Left ventricle myocardium superior (tissue), 1 donor: ENCODE data around the gene DMBT1. TPM values are rescaled to one million over a fixed set of nuclear protein-coding genes. Genes with fewer than 3 reads are reported as not detected.
A peak's percentile ranks its signal among the peaks of the same experiment; 100 is the strongest.

Source experiments
- ATAC-seq: fragments of 200-7000 bp; cut with Tn5 transposase; one replicate; pipeline ENCODE4 v1.9.1; 2020; ENCODE audit warnings: mild to moderate bottlenecking, moderate library complexity
- DNase-seq: peaks from one replicate; pipeline ENCODE4 v3.0.0-alpha.2; 2020
- intact Hi-C: fragments of 100-400 bp; cut with micrococcal nuclease; formaldehyde crosslinking; loops from one replicate; pipeline ENCODE4 v1.11.0; 2022
- long read RNA-seq: library from polyadenylated mRNA; unstranded; transcript quantifications from one replicate; pipeline ENCODE4 v2.0.0, GENCODE V29; 2021
- total RNA-seq: library from RNA; stranded (reverse); fragmentation: NEBNext Ultra II Directional; extraction: Animal tissue kit (Norgen Biotek cat#: 25700); gene quantifications from one replicate; pipeline ENCODE4 v1.2.1, GENCODE V29; 2021
- donor health status: DM: no; HTN: yes; CAD: no; lungs with severe emphysema.

Gene DMBT1
- total RNA-seq, result 0.05 TPM
- long read RNA-seq, result 0 reads

DNA sequence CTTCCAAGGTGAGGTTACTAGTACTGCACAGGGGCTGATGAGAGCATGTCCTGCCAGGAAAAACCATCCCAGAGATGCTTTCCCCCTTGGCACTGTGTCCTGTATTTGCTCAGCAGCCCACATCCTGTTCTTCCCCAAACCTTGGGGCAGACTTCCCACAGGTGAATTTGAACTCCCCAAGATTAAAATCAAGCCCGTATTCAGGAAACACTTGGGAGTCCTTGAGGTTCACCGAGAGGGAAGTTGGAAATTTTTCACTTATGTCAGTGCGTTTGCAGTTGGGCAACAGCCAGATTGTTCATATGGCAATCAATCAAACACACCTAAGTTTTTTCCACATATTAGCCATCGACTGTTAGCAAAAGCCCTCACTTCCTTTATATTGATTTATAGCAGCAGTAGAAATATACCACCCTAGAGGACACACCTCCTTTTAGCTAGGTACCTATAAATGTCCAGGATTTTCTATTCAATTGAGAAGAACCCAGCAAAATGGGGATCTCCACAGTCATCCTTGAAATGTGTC lies at the start of gene DMBT1:
Gene DMBT1 (plus strand): TSS at position 476 of the 526 bp plus-strand sequence. CDS start 17 bp downstream, at position 493.
- intact Hi-C loops, result loop anchor here (10.0 kb wide), 1 partner anchor 266 kb away; no protein-coding TSS in a partner anchor
- DNase-seq (no peak), ATAC-seq (no peak)

DNA sequence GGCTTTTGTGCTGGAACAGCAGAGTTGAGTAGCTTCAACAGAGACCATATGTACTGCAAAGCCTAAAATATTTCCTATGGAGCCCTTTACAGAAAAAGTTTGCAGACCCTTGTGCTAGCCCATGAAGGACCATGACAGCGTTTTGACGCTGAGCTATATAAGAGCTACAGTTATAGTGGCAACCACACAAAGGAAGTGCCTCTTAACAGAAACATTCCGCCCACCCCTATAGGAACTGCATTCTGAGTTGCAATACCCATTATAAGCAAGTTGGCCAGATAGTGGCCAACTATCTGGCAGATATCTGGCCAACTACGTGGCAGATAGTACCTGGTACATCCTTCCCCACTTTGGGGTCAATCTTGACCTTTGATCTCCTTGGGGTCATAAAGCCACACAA lies 47.5 kb upstream of the DMBT1 start:
- intact Hi-C loops, result no loop called here
- no peak for ATAC-seq
- no peak for DNase-seq

DNA sequence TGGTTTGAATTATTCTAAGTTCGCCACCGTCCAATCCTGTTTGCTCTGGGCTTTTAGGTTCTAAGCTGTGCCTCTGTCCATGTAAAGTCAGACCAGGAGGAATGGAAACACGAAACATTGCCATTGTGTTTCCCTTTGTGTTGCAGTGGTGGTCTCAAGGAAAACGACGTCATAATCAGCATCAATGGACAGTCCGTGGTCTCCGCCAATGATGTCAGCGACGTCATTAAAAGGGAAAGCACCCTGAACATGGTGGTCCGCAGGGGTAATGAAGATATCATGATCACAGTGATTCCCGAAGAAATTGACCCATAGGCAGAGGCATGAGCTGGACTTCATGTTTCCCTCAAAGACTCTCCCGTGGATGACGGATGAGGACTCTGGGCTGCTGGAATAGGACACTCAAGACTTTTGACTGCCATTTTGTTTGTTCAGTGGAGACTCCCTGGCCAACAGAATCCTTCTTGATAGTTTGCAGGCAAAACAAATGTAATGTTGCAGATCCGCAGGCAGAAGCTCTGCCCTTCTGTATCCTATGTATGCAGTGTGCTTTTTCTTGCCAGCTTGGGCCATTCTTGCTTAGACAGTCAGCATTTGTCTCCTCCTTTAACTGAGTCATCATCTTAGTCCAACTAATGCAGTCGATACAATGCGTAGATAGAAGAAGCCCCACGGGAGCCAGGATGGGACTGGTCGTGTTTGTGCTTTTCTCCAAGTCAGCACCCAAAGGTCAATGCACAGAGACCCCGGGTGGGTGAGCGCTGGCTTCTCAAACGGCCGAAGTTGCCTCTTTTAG lies 46.3 kb upstream of the DMBT1 start:
- intact Hi-C loops, result no loop called here
- DNase-seq (no peak), ATAC-seq (no peak)

DNA sequence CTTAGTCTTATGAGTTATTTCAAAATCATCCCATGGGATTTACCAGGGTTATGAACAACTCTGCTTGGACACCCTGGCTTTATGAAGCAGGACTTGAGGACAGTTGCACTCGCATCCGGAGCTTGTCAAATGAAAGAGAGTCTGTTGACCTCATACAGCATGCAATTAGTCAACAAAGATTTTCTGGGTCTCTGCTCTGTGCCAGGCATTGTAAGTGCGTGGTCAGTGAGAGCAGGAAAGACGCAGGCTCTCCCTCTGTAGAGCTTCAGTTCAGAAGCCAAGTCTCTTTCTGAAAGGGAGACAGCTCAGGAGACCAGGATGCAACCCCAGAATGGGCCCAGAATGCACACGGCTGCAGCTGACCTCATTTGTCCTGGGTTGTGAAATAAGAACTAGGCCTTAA lies 45.5 kb upstream of the DMBT1 start:
- intact Hi-C loops, result no loop called here
- ATAC-seq (peak; percentile 87), DNase-seq (peak; percentile 52)

DNA sequence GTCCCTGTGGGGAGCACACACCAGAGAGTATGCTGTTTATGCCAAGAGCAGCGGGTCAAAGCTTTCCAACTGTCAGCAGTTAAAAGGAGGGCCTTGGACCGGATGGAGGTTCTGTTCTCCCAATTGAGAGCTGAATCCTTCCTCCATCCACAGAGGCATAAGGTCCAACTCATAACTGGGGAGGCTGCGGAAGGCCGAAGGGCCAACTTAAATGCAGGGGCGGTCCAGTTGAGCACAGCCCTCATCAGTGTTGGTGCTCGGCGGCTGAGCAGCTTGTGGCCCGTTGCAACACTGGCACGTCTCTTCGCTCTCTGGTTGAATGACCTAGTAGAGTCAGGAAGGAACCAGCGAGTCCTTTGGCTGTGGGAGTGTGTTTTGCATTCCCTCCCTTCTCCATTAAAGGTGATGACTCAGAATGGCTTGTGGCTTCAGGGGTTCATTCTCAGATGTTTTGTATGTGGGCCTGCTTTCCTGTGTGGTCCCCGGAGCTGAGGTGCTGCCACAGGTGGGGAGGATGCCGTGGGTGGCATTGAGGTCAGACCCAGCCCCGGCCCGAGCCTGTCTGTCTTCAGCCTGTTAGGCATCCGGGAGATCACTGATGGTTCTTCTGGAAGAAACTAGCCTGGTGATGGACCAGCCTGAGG lies 44.8 kb upstream of the DMBT1 start:
- intact Hi-C loops, result no loop called here
- peak; percentile 84 for ATAC-seq

DNA sequence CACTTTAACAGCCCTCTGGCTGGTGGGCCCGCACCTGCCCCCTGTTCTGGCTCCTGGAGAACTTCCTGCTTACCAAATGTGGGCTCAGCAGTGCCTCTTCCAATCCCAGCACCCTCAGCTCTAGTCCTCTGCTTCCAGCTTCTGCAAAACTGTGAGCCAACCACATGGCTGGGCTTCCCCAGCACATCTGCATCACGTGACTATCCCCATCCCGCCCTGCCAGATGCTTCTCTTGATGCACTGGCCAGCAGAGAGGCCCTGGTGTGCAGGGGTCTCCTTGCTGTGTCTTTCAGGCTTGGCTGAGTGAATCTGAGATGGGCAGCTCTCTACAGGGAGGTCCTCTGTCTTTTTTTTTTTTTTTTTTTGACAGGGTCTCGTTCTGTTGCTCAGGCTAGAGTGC lies 43.8 kb upstream of the DMBT1 start:
- DNase-seq (no peak), ATAC-seq (no peak)
- intact Hi-C loops, result no loop called here

More for the DNA sequence above, 44.8 kb upstream of the DMBT1 start:
- DNase-seq, result peak; percentile 56

DNA sequence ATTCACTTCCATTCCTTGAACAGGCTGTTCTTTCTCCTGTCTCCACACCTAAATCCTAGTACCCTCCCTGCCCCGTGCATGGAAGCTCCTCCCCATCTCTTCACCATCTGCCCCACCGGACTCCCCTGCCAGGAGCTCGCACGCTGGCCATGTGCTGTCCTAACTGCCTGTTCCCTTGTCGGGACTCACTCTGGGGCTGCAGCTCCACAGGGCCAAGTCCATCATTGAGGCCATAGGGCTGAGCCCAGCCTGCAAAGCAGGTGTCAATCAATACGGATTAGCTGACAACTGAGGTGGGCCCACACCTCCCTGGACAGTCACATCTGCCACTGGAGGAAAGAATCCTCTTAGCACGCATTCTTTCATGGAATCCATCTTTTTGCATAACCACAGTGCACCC lies 41.4 kb upstream of the DMBT1 start:
- intact Hi-C loops, result no loop called here
- no peak for DNase-seq

DNA sequence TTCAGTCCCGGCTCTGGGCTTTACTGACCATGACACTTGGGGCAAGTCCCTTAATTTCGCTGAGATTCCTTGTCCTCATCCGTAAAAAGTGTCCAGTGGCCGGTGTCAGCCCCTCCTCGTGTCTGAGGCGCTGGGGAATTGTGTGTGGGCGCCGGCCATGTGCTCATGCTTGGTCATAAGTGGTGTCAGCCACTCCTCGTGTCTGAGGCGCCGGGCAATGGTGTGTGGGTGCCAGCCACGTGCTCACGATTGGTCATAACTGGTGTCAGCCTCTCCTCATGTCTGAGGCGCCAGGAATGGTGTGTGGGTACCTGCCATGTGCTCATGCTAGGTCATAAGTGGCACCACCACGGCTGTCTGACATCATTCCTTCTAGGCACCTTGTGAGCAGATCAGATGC lies 40.7 kb upstream of the DMBT1 start:
- ATAC-seq, result no peak
- intact Hi-C loops, result no loop called here

More for the DNA sequence above, 41.4 kb upstream of the DMBT1 start:
- no peak for ATAC-seq

DNA sequence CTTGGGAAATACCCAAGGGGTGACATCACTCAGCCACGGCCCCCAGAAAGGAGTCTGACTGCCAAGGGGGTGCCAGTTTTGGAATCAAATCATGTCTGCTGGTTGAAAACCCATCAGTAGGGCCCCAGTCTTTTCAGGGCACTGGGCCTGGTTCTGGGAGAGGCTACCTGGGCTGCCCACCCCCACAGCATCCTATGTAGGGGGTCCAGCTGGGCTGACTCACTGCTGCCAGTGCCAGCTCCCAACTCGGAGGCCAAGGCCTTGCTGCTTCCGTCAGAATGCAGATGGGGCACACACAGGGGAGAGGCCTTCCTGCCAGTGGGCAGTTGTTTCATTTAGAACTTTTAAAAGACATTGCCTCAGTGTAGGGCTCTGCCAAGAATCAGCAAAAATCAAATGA lies 39.5 kb upstream of the DMBT1 start:
- DNase-seq (no peak), ATAC-seq (no peak)
- intact Hi-C loops, result no loop called here

More for the DNA sequence above, 40.7 kb upstream of the DMBT1 start:
- DNase-seq, result no peak

DNA sequence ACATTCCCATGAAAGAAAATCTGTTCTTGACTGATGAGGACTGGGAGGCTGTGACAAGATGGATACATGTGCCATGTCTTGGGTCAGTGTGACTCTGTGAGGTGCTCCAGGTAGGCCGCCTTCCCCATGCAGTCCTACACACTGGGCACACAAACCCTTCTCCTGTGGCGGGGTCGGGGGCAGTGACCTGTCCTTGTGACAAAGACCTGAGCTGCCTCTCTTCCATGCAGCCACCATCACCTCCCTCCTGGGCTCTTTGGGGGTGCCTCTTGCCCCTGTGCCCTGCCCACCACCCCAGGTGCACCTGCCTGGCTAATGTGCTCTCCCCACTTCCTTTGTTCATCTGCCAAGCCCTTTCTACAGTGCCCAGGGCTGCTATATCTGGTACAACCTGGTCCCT lies 35.7 kb upstream of the DMBT1 start:
- no peak for DNase-seq
- intact Hi-C loops, result no loop called here
- no peak for ATAC-seq

DNA sequence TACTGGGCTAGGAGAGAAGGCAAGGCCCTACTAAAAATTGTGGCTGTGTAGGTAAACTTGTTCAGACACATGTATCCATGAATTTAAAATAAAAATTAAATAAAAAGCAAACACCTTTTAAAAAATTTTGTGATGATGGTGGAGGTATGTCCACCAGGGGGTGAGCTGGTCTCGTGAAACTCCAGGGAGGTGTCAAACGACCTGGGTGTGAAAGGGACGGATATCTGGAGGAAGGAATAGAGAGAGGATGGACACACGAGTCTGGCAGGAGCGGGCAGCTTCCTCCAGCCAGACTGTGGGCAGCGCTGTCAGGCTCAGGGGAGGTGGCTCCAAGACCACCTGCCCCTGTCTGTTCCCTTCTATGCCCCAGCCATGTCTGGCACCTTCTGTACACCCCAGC lies 34.8 kb upstream of the DMBT1 start:
- ATAC-seq (no peak), DNase-seq (no peak)
- intact Hi-C loops, result no loop called here

DNA sequence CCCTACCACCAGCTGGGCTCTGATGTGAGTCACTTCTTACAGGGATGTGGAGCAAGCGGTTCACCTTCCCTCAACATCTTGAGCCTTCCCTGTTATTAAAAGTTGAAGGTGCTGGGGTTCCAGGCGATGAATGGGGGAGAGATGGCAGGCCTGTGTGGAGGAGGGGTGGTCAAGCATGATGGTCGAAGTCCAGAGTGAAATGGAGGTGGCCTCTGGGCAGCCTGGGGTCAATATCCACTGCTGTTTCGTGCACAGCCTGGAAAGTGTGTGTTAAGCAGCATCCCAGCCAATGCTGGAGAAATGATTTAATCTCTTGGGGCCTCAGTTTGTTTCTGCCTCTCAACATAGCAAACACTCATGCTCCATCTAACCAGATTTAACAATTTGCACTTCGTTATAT lies 33.7 kb upstream of the DMBT1 start:
- DNase-seq (no peak), ATAC-seq (no peak)
- intact Hi-C loops, result no loop called here

DNA sequence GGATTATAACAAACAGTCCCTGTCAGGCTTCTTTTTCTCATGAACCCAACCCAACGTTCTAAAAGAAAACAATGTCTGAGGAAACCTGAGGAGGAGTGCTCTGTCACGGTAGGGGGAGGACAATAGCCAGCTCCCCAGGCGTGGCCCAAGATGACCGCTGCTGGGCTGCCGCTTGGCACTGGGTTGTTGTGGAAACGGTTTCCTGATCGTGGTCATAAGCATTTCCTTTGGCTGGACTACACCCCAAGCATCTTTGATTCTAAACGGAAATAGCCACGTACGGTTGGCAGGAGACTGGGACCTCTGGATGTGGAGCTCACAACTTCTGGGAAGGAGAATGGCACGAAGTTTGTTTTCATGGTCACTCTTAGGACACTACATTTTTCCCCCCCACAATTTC lies 30.4 kb upstream of the DMBT1 start:
- intact Hi-C loops, result no loop called here
- no peak for DNase-seq
- ATAC-seq, result peak; percentile 73

DNA sequence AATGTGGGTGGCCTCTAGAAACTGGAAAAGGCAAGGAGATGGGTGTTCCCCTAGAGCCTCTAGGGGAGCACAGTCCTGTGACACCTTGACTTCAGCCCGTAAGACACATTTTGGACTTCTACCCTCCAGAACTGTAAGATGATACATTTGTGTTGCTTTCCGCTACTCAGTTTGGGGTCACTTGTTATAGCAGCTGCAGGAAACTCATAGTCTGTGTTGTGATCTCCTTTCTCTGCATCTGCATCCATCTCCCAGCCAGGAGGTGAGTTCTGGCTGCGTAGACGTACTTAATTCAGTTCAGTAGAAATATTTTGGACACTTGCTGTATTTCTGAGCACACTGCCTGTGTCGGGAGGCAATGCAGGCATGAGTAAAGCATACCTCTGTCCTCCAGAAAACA lies 29.3 kb upstream of the DMBT1 start:
- no peak for DNase-seq
- intact Hi-C loops, result no loop called here
- ATAC-seq, result no peak

DNA sequence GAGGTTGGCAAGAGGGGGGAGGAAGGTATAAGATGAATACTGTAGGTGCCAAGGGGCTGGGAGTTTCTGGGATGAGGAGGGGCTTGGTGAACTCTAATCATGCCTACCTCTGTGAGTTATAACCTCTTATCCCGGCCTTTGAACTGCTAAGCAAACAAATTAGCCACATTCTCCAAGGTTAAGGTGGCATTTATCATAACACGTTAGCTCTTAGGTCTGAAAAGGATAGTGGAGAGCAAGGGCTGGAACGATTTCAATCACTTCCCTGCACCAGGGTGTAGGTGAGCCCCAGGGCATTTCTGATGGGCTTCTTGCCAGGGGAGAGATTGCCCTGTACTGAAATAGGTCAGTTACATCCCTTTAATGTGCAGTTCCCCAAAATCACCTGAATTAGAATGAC lies 28.6 kb upstream of the DMBT1 start:
- intact Hi-C loops, result no loop called here
- DNase-seq (no peak), ATAC-seq (no peak)

DNA sequence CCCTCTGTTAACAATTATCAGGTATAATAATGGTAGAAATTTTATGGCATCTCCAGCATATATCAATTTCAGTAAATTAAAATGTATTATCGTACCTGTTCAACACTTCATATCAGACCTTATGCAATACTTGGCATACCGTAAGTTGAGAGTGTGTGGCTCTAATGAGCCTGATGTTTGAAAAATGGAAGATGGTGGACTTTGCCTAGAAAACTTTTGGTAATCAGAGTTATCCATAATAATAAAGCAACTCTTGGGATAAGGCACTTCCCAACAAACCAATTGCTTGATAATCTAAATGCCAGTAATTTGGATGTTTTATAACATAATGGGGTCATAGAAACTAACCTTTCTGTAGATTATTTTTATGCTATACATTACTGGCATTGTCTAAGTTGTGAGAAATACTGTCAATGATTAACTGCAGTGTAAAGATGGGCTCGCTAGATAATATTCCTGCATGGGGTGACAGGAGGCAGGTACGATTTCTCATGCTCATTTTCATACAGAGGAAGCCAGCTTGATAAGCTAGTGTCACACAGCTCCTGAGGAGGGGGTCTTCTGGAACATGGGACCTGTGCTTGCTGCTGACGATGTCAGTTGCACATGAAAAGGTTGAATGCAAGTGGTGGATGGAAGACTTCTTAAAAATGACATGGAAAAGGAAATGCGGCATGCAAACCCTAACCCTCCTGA lies 27.8 kb upstream of the DMBT1 start:
- no peak for ATAC-seq

DNA sequence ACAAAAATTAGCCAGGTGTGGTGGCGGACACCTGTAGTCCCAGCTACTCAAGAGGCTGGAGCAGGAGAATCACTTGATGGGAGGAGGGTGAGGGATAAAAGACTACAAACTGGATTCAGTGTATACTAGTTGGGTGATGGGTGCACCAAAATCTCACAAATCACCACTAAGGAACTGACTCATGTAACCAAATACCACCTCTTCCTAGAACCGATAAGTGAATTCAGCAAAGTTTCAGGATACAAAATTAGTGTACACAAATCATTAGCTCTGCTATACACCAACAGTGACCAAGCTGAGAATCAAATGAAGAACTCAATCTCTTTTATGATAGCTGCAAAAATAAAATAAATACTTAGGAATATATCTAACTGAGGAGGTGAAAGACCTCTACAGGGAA lies 23.0 kb upstream of the DMBT1 start:
- no peak for ATAC-seq
- no peak for DNase-seq
- intact Hi-C loops, result no loop called here

More for the DNA sequence above, 27.8 kb upstream of the DMBT1 start:
- no peak for DNase-seq
- intact Hi-C loops, result no loop called here

DNA sequence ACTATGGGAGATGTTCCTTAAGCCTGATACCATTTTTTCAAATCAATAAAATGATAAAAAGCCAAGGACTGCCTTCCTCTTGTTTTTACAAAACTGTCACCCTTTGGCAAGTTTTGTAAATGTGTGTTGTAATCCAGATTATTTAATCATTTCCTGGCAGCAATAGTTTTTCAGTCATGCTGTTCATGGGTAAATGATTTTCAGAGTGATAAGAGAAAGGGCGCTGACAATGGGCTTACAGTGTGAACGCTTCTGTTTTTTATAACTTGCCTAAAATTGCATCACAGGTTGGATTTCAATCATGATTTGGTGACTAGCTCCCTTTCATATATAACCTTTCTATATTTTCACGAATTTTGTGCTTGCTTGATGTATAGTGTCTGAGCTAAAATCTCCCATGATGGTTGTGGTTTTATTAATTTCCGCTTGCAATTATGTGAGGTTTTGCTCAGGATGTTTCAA lies 19.0 kb upstream of the DMBT1 start:
- DNase-seq (no peak), ATAC-seq (no peak)
- intact Hi-C loops, result no loop called here

DNA sequence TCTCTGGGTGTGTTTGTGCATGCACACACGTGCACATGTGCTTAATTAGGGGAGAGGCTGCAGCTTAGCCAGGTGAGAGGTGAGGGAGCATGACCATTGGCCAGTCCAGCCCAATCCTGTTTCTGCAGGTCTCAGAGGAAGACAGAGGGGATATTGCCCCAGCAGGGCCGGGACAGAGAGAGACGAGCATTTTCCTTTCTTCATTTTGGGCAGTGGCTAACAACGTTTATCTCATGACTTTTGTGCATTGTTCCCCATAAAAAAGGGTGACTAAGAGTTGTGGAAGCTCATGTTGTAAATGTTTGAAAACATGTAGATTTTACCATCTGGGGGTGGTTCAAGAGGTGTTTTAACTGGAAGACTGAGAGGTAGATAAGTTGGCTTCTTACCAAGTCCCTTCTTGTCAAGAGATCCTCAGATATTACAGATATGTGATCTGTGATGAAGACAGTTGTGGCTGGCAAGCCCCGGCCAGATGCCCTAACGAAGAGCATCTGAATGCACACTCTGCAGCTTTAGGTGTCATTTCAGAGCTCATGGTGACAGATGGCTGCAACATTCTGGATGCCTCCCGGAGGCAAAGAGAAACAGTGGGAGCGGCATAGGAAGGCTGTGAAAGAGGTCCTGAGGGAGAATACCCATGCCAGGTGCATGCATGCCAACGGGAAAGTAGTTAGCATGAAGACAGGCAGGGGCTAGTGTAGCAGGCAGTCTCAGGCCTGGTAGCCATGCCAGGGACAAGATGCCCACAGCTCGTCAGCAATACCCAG lies 16.7 kb upstream of the DMBT1 start:
- intact Hi-C loops, result no loop called here
- no peak for DNase-seq
- no peak for ATAC-seq
